CD4-positive, alpha-beta memory T cell (primary cell): ENCODE results near the gene POLA2. TPM values are rescaled to one million over a fixed set of nuclear protein-coding genes. Genes with fewer than 3 reads are reported as not detected.
A peak's percentile ranks its signal among the peaks of the same experiment; 100 is the strongest.

Experiments
- CTCF ChIA-PET: fragments of 350-600 bp; sonication (Branson Sonifier 250); formaldehyde crosslinking; loops from one replicate; lab custom pipeline; 2021; ENCODE audit warnings: inconsistent platforms; ENCODE audit not compliant: partially characterized antibody; lab: Charles Lee
- POLR2A ChIA-PET: fragments of 350-600 bp; sonication (Branson Sonifier 250); formaldehyde crosslinking; loops from one replicate; lab custom pipeline; 2021; ENCODE audit not compliant: partially characterized antibody; lab: Charles Lee
- DNase-seq, 5 donors: peaks; one replicate each; pipeline versions ENCODE4 v3.0.0 to v3.0.0-alpha.2; 2020 to 2022; ENCODE audit warnings: mixed read lengths in 1 of 5
- H3K27ac ChIP-seq: one replicate; pipeline ENCODE4 v1.7.0; 2013; ENCODE audit warnings: low read depth, low read length
- H3K27me3 ChIP-seq: 2 replicates; pipeline ENCODE4 v1.7.0; 2013; ENCODE audit warnings: mild to moderate bottlenecking, low read length, moderate library complexity; ENCODE audit not compliant: insufficient read depth
- H3K36me3 ChIP-seq: 2 replicates; pipeline ENCODE4 v1.7.0; 2013; ENCODE audit warnings: mild to moderate bottlenecking, low read length, moderate library complexity; ENCODE audit not compliant: insufficient read depth
- H3K4me1 ChIP-seq: 2 replicates; pipeline ENCODE4 v1.7.0; 2013; ENCODE audit warnings: mild to moderate bottlenecking, low read length, moderate library complexity; ENCODE audit not compliant: insufficient read depth
- H3K4me3 ChIP-seq, 2 donors: one replicate each; pipeline ENCODE4 v1.7.0; 2013; ENCODE audit warnings: low read length in 2 of 2, mild to moderate bottlenecking in 1 of 2
- H3K9me3 ChIP-seq, 2 donors: one replicate each; pipeline ENCODE4 v1.7.0; 2013; ENCODE audit warnings: low read length in 2 of 2, control low read depth in 1 of 2; ENCODE audit not compliant: control insufficient read depth in 1 of 2
- H3K27ac Mint-ChIP-seq, 7 donors: one replicate each; pipeline ENCODE4 v1.8.0; 2020 to 2021; ENCODE audit warnings: mixed read lengths in 7 of 7, mild to moderate bottlenecking in 6 of 7, inconsistent platforms in 3 of 7, moderate library complexity in 3 of 7
- H3K27me3 Mint-ChIP-seq, 2 donors: one replicate each; pipeline ENCODE4 v1.8.0; 2020 to 2021; ENCODE audit warnings: mixed read lengths in 2 of 2
- H3K36me3 Mint-ChIP-seq, 2 donors: one replicate each; pipeline ENCODE4 v1.8.0; 2020 to 2021; ENCODE audit warnings: mixed read lengths in 2 of 2, inconsistent platforms in 1 of 2, mild to moderate bottlenecking in 1 of 2
- H3K4me1 Mint-ChIP-seq, 4 donors: one replicate each; pipeline ENCODE4 v1.8.0; 2020 to 2021; ENCODE audit warnings: mixed read lengths in 4 of 4, mild to moderate bottlenecking in 1 of 4
- H3K4me3 Mint-ChIP-seq, 8 donors: one replicate each; pipeline ENCODE4 v1.8.0; 2020 to 2021; ENCODE audit warnings: mixed read lengths in 8 of 8, mild to moderate bottlenecking in 7 of 8, moderate library complexity in 6 of 8, inconsistent platforms in 3 of 8
- H3K9me3 Mint-ChIP-seq, 8 donors: one replicate each; pipeline ENCODE4 v1.8.0; 2020 to 2021; ENCODE audit warnings: mixed read lengths in 8 of 8, mild to moderate bottlenecking in 5 of 8, inconsistent platforms in 3 of 8, moderate library complexity in 1 of 8
- intact Hi-C: fragments of 100-400 bp; cut with micrococcal nuclease; formaldehyde crosslinking; loops from one replicate; pipeline ENCODE4 v1.15.1; 2023
- polyA plus RNA-seq, 2 donors: library from polyadenylated mRNA; unstranded; fragments of 300-500 nt; fragmentation: Illumina TruSeq; gene quantifications; one replicate each; pipeline ENCODE4 v1.2.3, GENCODE V29; 2021
- total RNA-seq, 2 experiments: library from RNA; stranded (reverse); gene quantifications; one replicate each; pipeline ENCODE4 v1.2.3, GENCODE V29; 2021

POLA2 gene
- total and polyA plus RNA-seq, 4 experiments from 2014 or later = 7.8 to 27.3 (median 20.1) TPM

DNA sequence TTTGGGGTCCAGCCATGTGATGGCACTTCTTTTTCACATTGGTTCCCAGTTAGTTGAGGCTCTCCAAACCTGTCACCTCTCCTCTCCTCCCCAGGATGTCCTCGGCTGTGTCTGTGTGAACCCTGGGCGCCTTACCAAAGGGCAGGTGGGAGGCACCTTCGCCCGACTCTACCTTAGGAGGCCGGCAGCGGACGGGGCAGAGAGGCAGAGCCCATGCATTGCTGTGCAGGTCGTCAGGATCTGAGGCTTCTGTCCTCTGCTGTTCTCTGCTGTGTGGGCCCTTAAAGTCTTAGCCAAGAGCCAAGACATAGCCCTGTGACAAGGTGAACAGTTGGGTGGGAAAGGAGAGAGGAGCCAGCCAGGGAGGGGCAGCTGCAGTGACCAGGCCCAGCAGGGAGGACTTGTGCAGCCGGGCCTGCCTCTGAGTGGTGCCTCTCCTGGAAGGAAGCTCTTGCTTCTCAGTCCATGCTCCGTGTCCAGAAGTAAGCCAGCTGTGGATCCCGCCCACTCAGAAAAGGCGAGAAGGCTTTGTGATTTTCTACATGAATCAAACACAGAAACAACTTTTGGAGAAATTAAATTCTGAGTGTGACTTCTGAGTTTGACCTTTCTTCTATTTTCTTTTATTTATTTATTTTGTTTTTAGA, 35.4 kb downstream of the POLA2 start:
- no peak for DNase-seq

DNA sequence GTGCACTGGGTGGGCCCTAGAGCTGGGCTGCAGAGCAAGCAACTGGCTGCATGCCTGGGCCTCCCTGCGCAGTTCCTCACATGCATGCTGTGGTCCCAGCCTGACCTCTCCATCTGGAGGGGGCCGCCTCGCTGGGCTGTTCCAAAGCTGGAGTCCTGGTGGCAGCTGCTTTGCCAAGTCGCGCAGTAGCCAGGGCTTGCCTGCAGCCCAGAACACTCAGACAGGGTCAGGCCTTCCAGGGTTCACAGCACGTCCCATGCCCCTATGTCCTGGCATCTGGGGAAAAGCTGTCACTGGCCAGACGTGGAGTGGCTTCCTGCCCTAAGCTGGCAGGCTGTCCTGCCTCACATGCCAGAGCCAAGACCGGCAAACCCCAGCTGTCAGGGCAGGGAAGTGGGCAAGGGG, 36.4 kb downstream of the POLA2 start:
- no peaks in the 10 kb centered on the region for H3K4me1 Mint-ChIP-seq
- H3K27me3 ChIP-seq = no peaks in the 10 kb centered on the region
- no peak for DNase-seq
- H3K27ac Mint-ChIP-seq = no peak overlapping the region
- H3K4me3 Mint-ChIP-seq = no peak overlapping the region
- ChIA-PET POLR2A (no interaction called here), CTCF (interaction anchor here (0.7 kb wide), 1 partner anchor 18 kb away, joined by 4 read pairs; no protein-coding TSS in a partner anchor)
- no peaks in the 10 kb centered on the region for H3K9me3 ChIP-seq
- H3K4me1 ChIP-seq = no peaks in the 10 kb centered on the region
- no peak overlapping the region for H3K27ac ChIP-seq
- H3K4me3 ChIP-seq = no peak overlapping the region
- no peaks in the 10 kb centered on the region for H3K9me3 Mint-ChIP-seq
- intact Hi-C loops = no loop called here
- H3K36me3 Mint-ChIP-seq = peaks cover 24 to 41% of the 10 kb centered on the region in 2 donors
- H3K27me3 Mint-ChIP-seq = no peaks in the 10 kb centered on the region
- peaks cover 27% of the 10 kb centered on the region for H3K36me3 ChIP-seq

More for the DNA sequence above, 35.4 kb downstream of the POLA2 start:
- no peak overlapping the region for H3K27ac ChIP-seq
- ChIA-PET CTCF (interaction anchor here (0.7 kb wide), 1 partner anchor 174 kb away, joined by 3 read pairs; no protein-coding TSS in a partner anchor), POLR2A (no interaction called here)
- intact Hi-C loops = no loop called here
- H3K27me3 Mint-ChIP-seq = no peaks in the 10 kb centered on the region
- no peaks in the 10 kb centered on the region for H3K4me1 Mint-ChIP-seq
- H3K9me3 Mint-ChIP-seq = no peaks in the 10 kb centered on the region
- no peak overlapping the region for H3K4me3 Mint-ChIP-seq
- H3K9me3 ChIP-seq = no peaks in the 10 kb centered on the region
- peaks cover 24 to 50% of the 10 kb centered on the region in 2 donors for H3K36me3 Mint-ChIP-seq
- no peak overlapping the region for H3K4me3 ChIP-seq
- H3K27ac Mint-ChIP-seq = no peak overlapping the region
- H3K27me3 ChIP-seq = no peaks in the 10 kb centered on the region
- no peaks in the 10 kb centered on the region for H3K4me1 ChIP-seq
- H3K36me3 ChIP-seq = peaks cover 27% of the 10 kb centered on the region

DNA sequence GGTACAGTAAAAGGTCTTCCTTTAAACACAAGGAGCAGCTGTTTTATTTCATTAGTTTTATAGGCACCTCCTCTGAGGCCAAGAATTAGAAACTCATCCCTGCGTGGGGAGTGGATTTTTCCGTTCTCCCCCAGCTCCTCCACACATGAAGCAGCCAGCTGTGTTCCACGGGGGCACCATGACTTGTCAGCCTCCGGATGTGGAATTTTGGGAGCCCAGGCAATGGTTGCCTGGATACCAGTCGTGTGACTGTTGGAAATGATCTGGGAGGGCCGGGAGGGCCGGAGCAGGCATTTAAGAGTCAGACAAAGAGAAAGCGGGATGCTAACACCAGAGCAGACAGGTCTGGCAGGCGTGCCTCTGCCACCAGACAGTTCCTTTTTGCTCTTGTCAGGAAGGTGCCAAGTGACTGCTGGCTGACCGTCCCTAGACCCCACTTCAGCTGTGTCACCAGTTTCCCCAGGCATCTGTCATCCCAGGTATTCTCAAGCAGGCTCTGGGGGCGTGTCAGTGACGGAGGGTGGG, 37.0 kb downstream of the POLA2 start:
- no peak for DNase-seq
- Histone ChIP-seq H3K9me3 (no peaks in the 10 kb centered on the region), H3K4me3 (no peak overlapping the region), H3K27ac (no peak overlapping the region), H3K4me1 (no peaks in the 10 kb centered on the region), H3K36me3 (peaks cover 27% of the 10 kb centered on the region), H3K27me3 (no peaks in the 10 kb centered on the region)
- CTCF ChIA-PET = interaction anchor here (0.7 to 1.3 kb wide), 2 partner anchors 16 to 17 kb away, joined by 3 to 4 read pairs; no protein-coding TSS in a partner anchor
- no peaks in the 10 kb centered on the region for H3K4me1 Mint-ChIP-seq
- no peaks in the 10 kb centered on the region for H3K27me3 Mint-ChIP-seq
- no peak overlapping the region for H3K4me3 Mint-ChIP-seq
- POLR2A ChIA-PET = no interaction called here
- H3K36me3 Mint-ChIP-seq = peaks cover 22 to 37% of the 10 kb centered on the region in 2 donors
- intact Hi-C loops = no loop called here
- H3K9me3 Mint-ChIP-seq = no peaks in the 10 kb centered on the region
- H3K27ac Mint-ChIP-seq = peak overlapping the region in 1 of 7 donors; percentile 47

DNA sequence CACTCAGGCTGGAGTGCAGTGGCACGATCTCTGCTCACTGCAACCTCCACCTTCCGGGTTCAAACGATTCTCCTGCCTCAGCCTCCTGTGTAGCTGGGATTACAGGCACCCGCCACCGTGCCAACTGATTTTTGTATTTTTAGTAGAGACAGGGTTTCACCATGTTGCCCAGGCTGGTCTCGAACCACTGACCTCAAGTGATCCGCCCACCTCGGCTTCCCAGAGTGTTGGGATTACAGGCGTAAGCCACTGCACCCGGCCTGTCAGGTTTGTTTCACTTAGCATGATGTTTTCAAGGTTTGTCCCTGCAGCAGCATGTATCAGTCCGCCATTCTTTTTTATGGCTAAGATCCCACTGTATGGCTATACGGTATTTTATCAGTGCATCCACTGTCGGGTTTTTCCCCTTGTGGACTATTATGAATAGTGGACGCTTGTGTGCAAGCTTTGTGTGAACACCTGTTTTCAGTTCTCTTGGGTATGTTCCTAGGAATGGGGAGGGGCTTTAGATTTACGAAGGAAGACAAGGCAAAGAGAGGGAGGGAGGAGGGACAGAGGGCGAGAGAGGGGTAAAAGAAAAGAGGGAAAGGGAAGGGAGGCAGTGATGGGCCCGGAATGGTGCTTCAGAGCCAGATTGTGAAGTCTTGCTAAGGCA, 39.0 kb downstream of the POLA2 start:
- no peaks in the 10 kb centered on the region for H3K27me3 Mint-ChIP-seq
- H3K27ac Mint-ChIP-seq = peak overlapping the region in 1 of 7 donors; percentile 19
- intact Hi-C loops = no loop called here
- H3K27me3 ChIP-seq = no peaks in the 10 kb centered on the region
- peaks cover 10 to 18% of the 10 kb centered on the region in 2 donors for H3K36me3 Mint-ChIP-seq
- no peak overlapping the region for H3K27ac ChIP-seq
- no peak overlapping the region for H3K4me3 Mint-ChIP-seq
- H3K9me3 ChIP-seq = no peaks in the 10 kb centered on the region
- H3K4me1 ChIP-seq = no peaks in the 10 kb centered on the region
- no peaks in the 10 kb centered on the region for H3K4me1 Mint-ChIP-seq
- POLR2A ChIA-PET = no interaction called here
- peaks cover 7% of the 10 kb centered on the region for H3K36me3 ChIP-seq
- no peak for DNase-seq
- CTCF ChIA-PET = no interaction called here
- no peak overlapping the region for H3K4me3 ChIP-seq
- no peaks in the 10 kb centered on the region for H3K9me3 Mint-ChIP-seq

DNA sequence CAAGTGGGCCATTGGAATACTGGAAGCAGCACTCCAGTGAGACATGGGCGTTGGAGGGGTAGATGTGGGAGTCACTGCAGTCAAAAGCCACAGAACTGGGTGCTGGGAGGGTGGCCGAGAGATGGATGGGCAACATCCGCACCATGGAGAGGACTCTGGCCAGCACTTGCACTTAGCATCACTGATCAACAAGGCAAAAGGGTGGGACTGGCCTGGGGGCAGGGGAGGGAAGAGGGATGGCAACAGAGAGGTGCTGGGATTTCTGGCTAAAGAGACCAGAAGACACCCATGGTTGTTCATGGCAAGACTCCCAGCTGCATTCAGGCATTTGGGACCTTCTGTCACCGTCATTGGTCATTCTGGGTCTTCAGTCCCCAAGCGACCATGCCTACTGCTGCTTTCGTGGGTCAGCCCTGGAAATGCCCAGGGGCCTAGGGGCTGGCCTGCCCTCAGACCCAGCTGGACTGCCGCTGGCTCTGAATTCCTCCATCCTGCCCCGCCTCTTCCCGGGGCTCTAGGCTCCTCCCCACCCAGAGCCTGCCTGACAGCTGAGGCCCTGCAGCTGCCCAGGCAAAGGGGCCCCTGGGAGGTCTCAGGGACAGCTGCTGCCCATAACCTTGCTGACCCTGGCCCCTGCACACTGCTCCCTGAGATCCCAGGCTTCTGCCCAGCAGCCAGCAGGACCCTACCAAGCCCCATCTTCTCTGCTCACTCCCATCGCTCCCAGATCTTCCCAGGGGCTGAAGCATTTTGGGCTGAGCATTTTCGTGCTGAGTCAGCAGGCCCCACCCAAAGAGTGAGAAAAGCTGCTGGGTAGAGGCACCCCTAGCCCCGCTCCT, 39.9 kb downstream of the POLA2 start:
- Histone ChIP-seq H3K27me3 (no peaks in the 10 kb centered on the region), H3K9me3 (no peaks in the 10 kb centered on the region), H3K4me3 (no peak overlapping the region), H3K36me3 (no peaks in the 10 kb centered on the region), H3K4me1 (no peaks in the 10 kb centered on the region), H3K27ac (no peak overlapping the region)
- Mint-ChIP-seq H3K9me3 (no peaks in the 10 kb centered on the region), H3K4me1 (no peaks in the 10 kb centered on the region), H3K27ac (peak overlapping the region in 1 of 7 donors; percentile 22), H3K27me3 (no peaks in the 10 kb centered on the region), H3K36me3 (peaks cover 4 to 10% of the 10 kb centered on the region in 2 donors), H3K4me3 (no peak overlapping the region)
- ChIA-PET POLR2A (no interaction called here), CTCF (interaction anchor here (1.7 kb wide), 1 partner anchor 28 kb away, joined by 6 read pairs; no protein-coding TSS in a partner anchor)
- intact Hi-C loops = no loop called here
- no peak for DNase-seq

DNA sequence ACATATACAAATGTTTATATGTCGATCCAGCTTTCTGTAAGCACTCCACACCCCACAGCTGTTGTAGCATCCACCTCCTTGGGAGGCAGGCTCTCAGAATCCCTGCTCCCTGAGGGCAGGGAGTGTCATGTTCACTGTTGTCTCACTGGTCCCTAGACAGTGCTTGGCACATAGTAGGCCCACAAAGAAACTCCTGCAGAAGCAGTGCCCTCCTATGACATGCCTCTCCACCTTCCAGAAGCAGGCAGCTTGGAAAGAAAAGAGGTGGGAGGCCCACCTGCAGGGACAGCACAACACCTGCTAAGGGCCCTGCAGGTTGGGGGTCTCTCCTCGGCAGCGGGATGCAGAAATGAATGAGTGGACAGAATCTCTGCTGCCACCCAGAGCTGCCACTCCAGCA, 41.8 kb downstream of the POLA2 start:
- Mint-ChIP-seq H3K27me3 (no peaks in the 10 kb centered on the region), H3K9me3 (no peaks in the 10 kb centered on the region), H3K36me3 (peaks cover 3 to 4% of the 10 kb centered on the region in 2 donors), H3K4me1 (peaks cover 0 to 1% (median 0%) of the 10 kb centered on the region in 4 donors), H3K27ac (no peak overlapping the region), H3K4me3 (no peak overlapping the region)
- intact Hi-C loops = no loop called here
- H3K4me1 ChIP-seq = no peaks in the 10 kb centered on the region
- H3K27me3 ChIP-seq = no peaks in the 10 kb centered on the region
- no peak overlapping the region for H3K4me3 ChIP-seq
- POLR2A ChIA-PET = no interaction called here
- no peaks in the 10 kb centered on the region for H3K36me3 ChIP-seq
- no peaks in the 10 kb centered on the region for H3K9me3 ChIP-seq
- no peak overlapping the region for H3K27ac ChIP-seq
- no peak for DNase-seq
- CTCF ChIA-PET = interaction anchor here (0.6 to 1.7 kb wide), 2 partner anchors 26 to 103 kb away, joined by 3 to 6 read pairs; no protein-coding TSS in a partner anchor
